H1 (cell line): Measurements from ENCODE around the gene CRTAP.

ENCODE experiments used
- EZH2 ChIP-seq: fragments of 200-600 bp; sonication (generic); IDR thresholded peaks from 2 replicates; pipeline ENCODE4 v1.7.1; 2012; ENCODE audit warnings: low read depth, mild to moderate bottlenecking, moderate library complexity, low read length, inconsistent platforms; ENCODE audit not compliant: severe bottlenecking
- ZNF274 ChIP-seq: IDR thresholded peaks from 2 replicates; pipeline ENCODE4 v1.7.0; 2012; ENCODE audit warnings: low read length, borderline replicate concordance; ENCODE audit errors: extremely low read depth
- TF ChIP-seq, protein P1 (sequence below), 3 experiments: IDR thresholded peaks; 1 replicate in 2 of 3; 2 replicates in 1 of 3; pipeline versions ENCODE4 v1.5.1 to v1.6.1; 2011; ENCODE audit warnings: low read length in 3 of 3, mild to moderate bottlenecking in 3 of 3, inconsistent platforms in 2 of 3, low read depth in 1 of 3, moderate library complexity in 1 of 3; ENCODE audit not compliant: insufficient read depth in 1 of 3; ENCODE audit errors: control extremely low read depth in 1 of 3

DNA sequence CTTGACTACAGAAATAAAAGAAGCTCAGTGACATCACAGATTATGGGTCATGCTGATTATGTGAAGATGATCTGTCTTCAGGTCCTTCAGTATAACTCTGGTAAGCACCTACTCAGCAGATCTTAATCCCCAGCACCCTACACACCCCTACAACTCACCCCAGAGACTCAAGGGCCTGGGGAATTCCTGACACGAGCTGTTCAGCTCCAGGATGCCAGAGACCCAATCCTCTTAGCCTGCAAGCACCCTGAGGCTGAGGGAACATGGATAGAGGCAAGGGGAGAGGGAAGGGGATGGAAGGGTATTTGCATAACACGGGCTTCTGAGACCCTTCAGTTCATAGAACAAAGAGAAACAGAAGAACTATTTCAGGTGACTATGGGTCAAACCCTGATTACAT, 29.9 kb upstream of the CRTAP start:
- TF ChIP-seq, protein P1, sequence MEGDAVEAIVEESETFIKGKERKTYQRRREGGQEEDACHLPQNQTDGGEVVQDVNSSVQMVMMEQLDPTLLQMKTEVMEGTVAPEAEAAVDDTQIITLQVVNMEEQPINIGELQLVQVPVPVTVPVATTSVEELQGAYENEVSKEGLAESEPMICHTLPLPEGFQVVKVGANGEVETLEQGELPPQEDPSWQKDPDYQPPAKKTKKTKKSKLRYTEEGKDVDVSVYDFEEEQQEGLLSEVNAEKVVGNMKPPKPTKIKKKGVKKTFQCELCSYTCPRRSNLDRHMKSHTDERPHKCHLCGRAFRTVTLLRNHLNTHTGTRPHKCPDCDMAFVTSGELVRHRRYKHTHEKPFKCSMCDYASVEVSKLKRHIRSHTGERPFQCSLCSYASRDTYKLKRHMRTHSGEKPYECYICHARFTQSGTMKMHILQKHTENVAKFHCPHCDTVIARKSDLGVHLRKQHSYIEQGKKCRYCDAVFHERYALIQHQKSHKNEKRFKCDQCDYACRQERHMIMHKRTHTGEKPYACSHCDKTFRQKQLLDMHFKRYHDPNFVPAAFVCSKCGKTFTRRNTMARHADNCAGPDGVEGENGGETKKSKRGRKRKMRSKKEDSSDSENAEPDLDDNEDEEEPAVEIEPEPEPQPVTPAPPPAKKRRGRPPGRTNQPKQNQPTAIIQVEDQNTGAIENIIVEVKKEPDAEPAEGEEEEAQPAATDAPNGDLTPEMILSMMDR (IDR thresholded peaks at IDR 0.05; ENCODE audit: control extremely low read depth in 1 of 3, insufficient read depth in 1 of 3, low read depth in 1 of 3, low read length in 3 of 3) = no peak
- TF ChIP-seq EZH2 (no peak), ZNF274 (no peak)
